Keratinocyte (primary cell): ENCODE results near the gene DUSP6. TPM values are rescaled to one million over a fixed set of nuclear protein-coding genes. Genes with fewer than 3 reads are reported as not detected.

ENCODE experiments used
- DNase-seq: peaks from one replicate; pipeline ENCODE4 v3.0.0-alpha.2; 2011; ENCODE audit warnings: low read depth, missing footprints, low spot score
- FAIRE-seq: peaks from 2 replicates; lab custom pipeline; 2011; peaks lifted over from hg19 to GRCh38; lab: Jason Lieb, UNC
- H2AFZ ChIP-seq: 2 replicates; pipeline ENCODE4 v1.6.0; 2012; ENCODE audit warnings: low read length, control low read depth, inconsistent platforms; ENCODE audit not compliant: control insufficient read depth
- H3K27ac ChIP-seq: 2 replicates; pipeline ENCODE4 v1.5.1; 2011; ENCODE audit warnings: low read length; ENCODE audit not compliant: control insufficient read depth, insufficient read depth
- H3K27me3 ChIP-seq: 3 replicates; pipeline ENCODE4 v1.6.0; 2011; ENCODE audit warnings: low read length; ENCODE audit not compliant: control insufficient read depth, insufficient read depth; ENCODE audit errors: extremely low read depth
- H3K36me3 ChIP-seq, 2 experiments: 2 replicates in 1 of 2; 3 replicates in 1 of 2; pipeline ENCODE4 v1.5.1; 2011; ENCODE audit warnings: low read length in 2 of 2, mild to moderate bottlenecking in 1 of 2; ENCODE audit not compliant: control insufficient read depth in 2 of 2, insufficient read depth in 2 of 2; ENCODE audit errors: extremely low read depth in 1 of 2
- H3K4me1 ChIP-seq: 3 replicates; pipeline ENCODE4 v1.5.1; 2011; ENCODE audit warnings: low read length; ENCODE audit not compliant: control insufficient read depth, insufficient read depth; ENCODE audit errors: extremely low read depth
- H3K4me2 ChIP-seq: 3 replicates; pipeline ENCODE4 v1.6.0; 2011; ENCODE audit warnings: low read depth, low read length; ENCODE audit not compliant: control insufficient read depth, insufficient read depth; ENCODE audit errors: extremely low read depth
- H3K4me3 ChIP-seq, 3 experiments: fragments of 200-600 bp in 1 of 3; sonication (generic) in 1 of 3; 2 replicates in 2 of 3; 3 replicates in 1 of 3; pipeline ENCODE4 v1.5.1; 2011 to 2016; ENCODE audit warnings: low read length in 3 of 3, mild to moderate bottlenecking in 3 of 3, control low read depth in 2 of 3, inconsistent platforms in 1 of 3, low read depth in 1 of 3, mixed read lengths in 1 of 3, mixed run types in 1 of 3, moderate library complexity in 1 of 3; ENCODE audit not compliant: control insufficient read depth in 2 of 3, insufficient read depth in 2 of 3; ENCODE audit errors: extremely low read depth in 1 of 3
- H3K79me2 ChIP-seq: 2 replicates; pipeline ENCODE4 v1.6.0; 2012; ENCODE audit warnings: low read length; ENCODE audit not compliant: control insufficient read depth, insufficient read depth
- H3K9ac ChIP-seq: 3 replicates; pipeline ENCODE4 v1.6.0; 2011; ENCODE audit warnings: low read length; ENCODE audit not compliant: control insufficient read depth, insufficient read depth; ENCODE audit errors: extremely low read depth
- H3K9me1 ChIP-seq: 3 replicates; pipeline ENCODE4 v1.6.0; 2011; ENCODE audit warnings: low read length; ENCODE audit not compliant: control insufficient read depth, insufficient read depth; ENCODE audit errors: extremely low read depth
- H3K9me3 ChIP-seq: 2 replicates; pipeline ENCODE4 v1.5.1; 2012; ENCODE audit warnings: low read depth, low read length; ENCODE audit not compliant: control insufficient read depth
- H4K20me1 ChIP-seq: 3 replicates; pipeline ENCODE4 v1.6.0; 2011; ENCODE audit warnings: low read length; ENCODE audit not compliant: control insufficient read depth, insufficient read depth; ENCODE audit errors: extremely low read depth
- EZH2 ChIP-seq: IDR thresholded peaks from one replicate; pipeline ENCODE4 v1.6.1; 2012; ENCODE audit warnings: inconsistent platforms, mild to moderate bottlenecking, low read length, moderate library complexity
- dilution Hi-C: fragments of 300-500 bp; cut with MboI; formaldehyde crosslinking; loops from one replicate; pipeline ENCODE4 v1.7.0; 2020; ENCODE audit warnings: low sequenced_read_pairs; ENCODE audit not compliant: extremely low pct_ligation_motif_present
- polyA plus RNA-seq, 5 experiments: library from polyadenylated mRNA; depleted of rRNA in 3 of 5; stranded (reverse) in 3 of 5; stranded (forward) in 1 of 5; unstranded in 1 of 5; fragments of >200 nt; gene quantifications; 1 replicate in 1 of 5; 2 replicates in 3 of 5; 3 replicates in 1 of 5; pipeline versions ENCODE4 v1.2.1 to v1.2.3, GENCODE V29; 2011 to 2012; ENCODE audit warnings: missing spikeins in 2 of 5, low read depth in 1 of 5, low replicate concordance in 1 of 5
- TF ChIP-seq, protein P1 (sequence below), 3 experiments: IDR thresholded peaks in 1 of 3; conservative IDR thresholded peaks in 1 of 3; optimal IDR thresholded peaks in 1 of 3; 2 replicates in 2 of 3; 3 replicates in 1 of 3; pipeline versions ENCODE3 to v1.5.1; 2011; ENCODE audit warnings: low read length in 3 of 3, mild to moderate bottlenecking in 3 of 3, moderate library complexity in 2 of 3, control low read depth in 1 of 3, inconsistent platforms in 1 of 3; ENCODE audit not compliant: insufficient read depth in 2 of 3; ENCODE audit errors: extremely low read depth in 1 of 3

The DUSP6 gene
- polyA plus RNA-seq, 1 donor (not counting 4 experiments of a cell fraction or from before 2014, with no cell fraction given) = 221 TPM

DNA sequence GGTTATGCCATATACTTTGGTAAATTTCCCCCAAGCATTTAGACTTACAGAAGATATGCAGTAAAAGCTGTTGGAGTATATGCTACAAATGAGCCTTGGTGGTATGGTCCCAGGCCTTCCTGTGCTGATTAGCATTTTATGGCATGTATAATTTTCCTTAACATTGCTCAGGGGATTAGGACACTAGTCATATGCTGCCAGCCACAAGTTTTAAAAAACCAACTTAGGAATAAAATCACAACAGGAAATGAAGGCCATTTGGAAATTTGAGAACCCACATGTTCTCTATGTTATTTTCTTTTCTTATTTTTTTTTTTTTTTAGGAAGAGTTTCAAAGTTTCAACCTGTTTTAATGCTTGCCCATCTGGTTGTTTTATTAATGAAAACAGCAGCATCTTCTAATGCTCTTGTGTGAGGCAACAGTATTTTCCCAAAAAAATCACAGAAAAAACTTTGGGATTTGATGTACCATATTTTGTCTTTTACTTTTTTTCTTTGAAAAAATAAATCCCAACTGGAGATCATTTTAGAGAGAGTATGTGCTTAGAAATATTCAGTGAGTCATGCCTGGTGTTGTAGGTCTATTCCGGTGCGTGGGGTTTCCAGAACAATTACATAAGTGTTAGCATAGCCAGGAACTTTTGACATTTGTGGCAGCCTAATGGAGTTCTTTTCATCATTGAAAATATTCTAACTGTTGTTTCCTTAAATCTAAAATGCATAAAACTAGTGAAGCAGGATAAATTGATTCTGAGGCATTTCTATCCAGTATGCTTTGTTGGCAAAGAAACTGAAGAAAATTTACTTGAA, 21.7 kb upstream of the DUSP6 start:
- no peak for TF ChIP-seq EZH2
- TF ChIP-seq, protein P1, sequence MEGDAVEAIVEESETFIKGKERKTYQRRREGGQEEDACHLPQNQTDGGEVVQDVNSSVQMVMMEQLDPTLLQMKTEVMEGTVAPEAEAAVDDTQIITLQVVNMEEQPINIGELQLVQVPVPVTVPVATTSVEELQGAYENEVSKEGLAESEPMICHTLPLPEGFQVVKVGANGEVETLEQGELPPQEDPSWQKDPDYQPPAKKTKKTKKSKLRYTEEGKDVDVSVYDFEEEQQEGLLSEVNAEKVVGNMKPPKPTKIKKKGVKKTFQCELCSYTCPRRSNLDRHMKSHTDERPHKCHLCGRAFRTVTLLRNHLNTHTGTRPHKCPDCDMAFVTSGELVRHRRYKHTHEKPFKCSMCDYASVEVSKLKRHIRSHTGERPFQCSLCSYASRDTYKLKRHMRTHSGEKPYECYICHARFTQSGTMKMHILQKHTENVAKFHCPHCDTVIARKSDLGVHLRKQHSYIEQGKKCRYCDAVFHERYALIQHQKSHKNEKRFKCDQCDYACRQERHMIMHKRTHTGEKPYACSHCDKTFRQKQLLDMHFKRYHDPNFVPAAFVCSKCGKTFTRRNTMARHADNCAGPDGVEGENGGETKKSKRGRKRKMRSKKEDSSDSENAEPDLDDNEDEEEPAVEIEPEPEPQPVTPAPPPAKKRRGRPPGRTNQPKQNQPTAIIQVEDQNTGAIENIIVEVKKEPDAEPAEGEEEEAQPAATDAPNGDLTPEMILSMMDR (optimal IDR thresholded peaks at IDR 0.05 in 1 of 3, IDR thresholded peaks at IDR 0.05 in 1 of 3, conservative IDR thresholded peaks at IDR 0.05 in 1 of 3; ENCODE audit: extremely low read depth in 1 of 3, insufficient read depth in 2 of 3, low read length in 3 of 3) = no peak
- Histone ChIP-seq H3K27ac (peak overlapping the region; percentile 88), H3K4me2 (peak overlapping the region; percentile 44), H3K4me3 (no peak overlapping the region), H3K79me2 (no peaks in the 10 kb centered on the region), H3K4me1 (peaks cover 72% of the 10 kb centered on the region), H3K9me1 (no peaks in the 10 kb centered on the region), H2AFZ (no peak overlapping the region), H4K20me1 (no peaks in the 10 kb centered on the region), H3K9ac (peak overlapping the region; percentile 48), H3K9me3 (no peaks in the 10 kb centered on the region), H3K27me3 (no peaks in the 10 kb centered on the region), H3K36me3 (no peaks in the 10 kb centered on the region)
- FAIRE-seq (peak; percentile 63), DNase-seq (no peak)
- dilution Hi-C loops = no loop called here

- H3K4me2 ChIP-seq = no peak overlapping the region
- dilution Hi-C loops = no loop called here
- no peaks in the 10 kb centered on the region for H3K79me2 ChIP-seq
- H3K4me3 ChIP-seq = no peak overlapping the region
- no peaks in the 10 kb centered on the region for H3K9me3 ChIP-seq
- peak overlapping the region; percentile 35 for H2AFZ ChIP-seq
- no peaks in the 10 kb centered on the region for H3K27me3 ChIP-seq
- no peaks in the 10 kb centered on the region for H3K9me1 ChIP-seq
- TF ChIP-seq, protein P1 (optimal IDR thresholded peaks at IDR 0.05 in 1 of 3, IDR thresholded peaks at IDR 0.05 in 1 of 3, conservative IDR thresholded peaks at IDR 0.05 in 1 of 3; ENCODE audit: extremely low read depth in 1 of 3, insufficient read depth in 2 of 3, low read length in 3 of 3) = no peak
- no peak for TF ChIP-seq EZH2
- peak overlapping the region; percentile 88 for H3K27ac ChIP-seq
- H4K20me1 ChIP-seq = no peaks in the 10 kb centered on the region
- no peaks in the 10 kb centered on the region for H3K36me3 ChIP-seq
- DNase-seq (no peak), FAIRE-seq (peak; percentile 20)
- H3K4me1 ChIP-seq = peaks cover 83% of the 10 kb centered on the region
- peak overlapping the region; percentile 23 for H3K9ac ChIP-seq
Measured at GRCh38 chr12:89372584-89373370, 20.5 kb upstream of the DUSP6 start.
